NOMO-1 treated with dmso at 0.1 percent for 144 hours (cell line): ENCODE measurements around the gene CSN2.
"Not testable (repeated sequence)": the region's sequence is repeated elsewhere in the genome, so short reads cannot be mapped to it uniquely, and the experiment has no call there.

Experiments
- DNase-seq: peaks from one replicate; lab custom pipeline; 2025; ENCODE audit not compliant: unreplicated experiment; lab: John Stamatoyannopoulos, UW

Gene CSN2

DNA sequence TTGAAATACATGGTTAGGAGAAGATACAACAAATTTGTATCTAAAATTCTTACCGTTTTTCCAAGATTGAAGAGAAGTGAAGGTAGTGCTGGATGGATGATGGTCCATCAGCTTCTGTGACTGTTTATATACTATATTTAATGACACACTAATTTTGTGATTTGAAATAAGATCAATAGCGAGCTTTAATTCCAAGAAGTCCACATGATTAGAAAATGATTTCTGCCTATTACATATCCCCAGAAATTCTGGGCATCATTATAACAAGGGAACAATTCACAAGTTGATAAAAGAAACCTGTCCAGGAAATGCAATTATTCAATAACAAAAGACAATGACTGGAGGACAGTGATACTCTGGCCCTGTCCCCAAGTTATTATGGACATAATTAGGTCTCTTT lies at the start of gene CSN2:
TSS of gene CSN2 (minus strand) at position 101 of the 400 bp plus-strand sequence. CDS start 4,733 bp downstream, outside the sequence.
- DNase-seq = no peak

DNA sequence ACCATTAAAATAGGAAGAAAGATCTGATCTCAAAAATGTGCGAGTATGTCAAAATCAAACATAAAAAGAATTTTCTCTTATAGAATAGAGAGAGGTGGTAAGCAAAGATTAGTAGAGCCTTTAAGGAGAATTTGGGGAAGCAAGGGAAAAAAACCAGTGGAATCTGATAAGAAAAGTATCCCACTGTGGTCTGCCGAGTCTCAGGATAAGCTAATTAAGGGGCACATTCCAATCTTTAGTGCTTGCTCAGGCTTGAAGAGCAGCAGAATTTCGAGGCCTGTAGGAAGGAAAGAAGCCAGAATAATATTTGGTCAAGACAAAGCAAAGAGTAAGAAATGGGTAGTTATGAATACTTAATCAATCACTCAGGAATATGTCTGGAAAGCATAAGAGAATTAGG lies 43.2 kb upstream of the CSN2 start:
- no peak for DNase-seq

GRCh38 chr4:70002507-70002906 lies 37.0 kb upstream of the CSN2 start:
- no peak for DNase-seq

GRCh38 chr4:70000711-70001110 lies 35.2 kb upstream of the CSN2 start:
- DNase-seq = no peak

- no peak for DNase-seq
These were observed 33.9 kb upstream of the CSN2 start for GRCh38 chr4:69999420-69999819.

DNA sequence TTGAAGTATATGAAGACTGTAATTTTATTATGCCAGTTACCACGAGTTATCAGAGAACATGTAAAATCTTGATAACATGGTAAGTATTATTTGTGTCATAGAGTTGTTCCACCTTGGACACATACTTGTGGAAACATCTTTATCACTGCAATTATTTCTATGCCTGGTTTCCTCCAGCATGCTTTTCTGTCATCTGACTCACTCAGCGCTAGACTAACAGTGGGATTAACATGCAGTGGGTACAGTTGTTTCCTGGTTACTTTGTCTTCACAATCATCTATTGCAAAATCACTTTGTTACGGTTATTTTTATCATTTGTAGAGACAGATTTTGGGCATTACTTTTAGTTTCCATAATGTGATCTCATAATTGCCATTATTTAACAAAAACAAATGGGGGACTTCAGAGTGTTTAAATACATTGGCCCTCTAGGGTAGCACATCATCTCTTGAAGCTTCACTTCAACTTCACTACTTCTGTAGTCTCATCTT lies 30.0 kb upstream of the CSN2 start, which contains the start of gene STATH:
TSS of gene STATH (plus strand) at position 441 of the 491 bp plus-strand sequence. CDS start 2,472 bp downstream, outside the sequence.
- DNase-seq = no peak

DNA sequence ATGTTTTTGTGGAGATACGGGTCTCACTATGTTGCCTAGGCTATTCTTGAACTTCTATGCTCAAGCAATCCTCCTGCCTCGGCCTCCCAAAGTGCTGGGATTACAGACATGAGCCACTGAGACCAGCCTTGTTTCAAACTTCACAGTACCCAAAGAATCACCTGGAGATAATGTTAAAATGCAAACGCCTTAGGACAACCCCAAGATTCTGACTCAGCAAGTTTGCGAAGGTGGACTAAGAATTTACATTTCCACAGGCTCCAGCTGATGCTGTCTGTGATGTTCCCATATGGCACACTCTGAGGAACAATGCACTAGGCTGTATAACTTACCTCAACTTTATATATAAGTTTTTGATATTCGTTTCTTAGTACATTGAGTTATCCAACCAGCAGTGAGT lies 29.3 kb upstream of the CSN2 start:
- no peak for DNase-seq

DNA sequence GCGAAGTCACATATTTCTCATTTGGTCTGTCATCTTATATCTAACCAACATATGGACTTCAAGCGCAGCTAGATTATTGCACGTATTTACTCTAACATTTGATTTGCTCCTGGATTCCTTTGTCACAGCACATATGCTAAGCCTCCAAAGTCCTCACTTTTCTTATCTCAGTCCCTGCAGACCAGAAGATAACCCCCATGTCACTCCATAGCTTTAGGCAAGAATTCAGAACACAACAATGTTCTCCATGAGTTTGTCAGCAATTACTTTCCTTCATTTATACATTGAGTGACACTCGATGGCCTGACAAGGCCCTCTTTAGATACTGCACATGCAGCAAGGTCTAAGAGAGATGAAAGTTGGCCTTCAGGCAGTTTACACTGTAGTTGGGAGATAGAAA lies 25.5 kb upstream of the CSN2 start:
- DNase-seq = no peak

DNA sequence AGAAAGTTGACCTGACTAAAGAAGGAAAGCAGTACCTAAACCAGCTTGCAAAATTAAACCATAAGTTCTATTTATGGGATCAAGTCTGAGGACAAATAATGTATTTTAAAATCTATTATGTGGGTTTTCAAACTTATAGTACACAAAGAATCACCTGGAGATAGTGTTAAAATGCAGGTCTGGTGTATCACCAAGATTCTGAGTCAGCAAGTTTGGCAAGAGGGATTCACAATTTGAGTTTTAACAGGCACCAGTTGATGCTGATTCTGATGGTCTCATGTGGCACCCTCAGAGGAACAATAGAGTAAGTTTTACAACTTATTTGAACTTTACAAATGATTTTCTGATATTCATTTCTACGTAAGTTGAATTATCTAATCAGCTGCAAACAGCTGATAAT lies 21.1 kb upstream of the CSN2 start:
- no peak for DNase-seq

DNA sequence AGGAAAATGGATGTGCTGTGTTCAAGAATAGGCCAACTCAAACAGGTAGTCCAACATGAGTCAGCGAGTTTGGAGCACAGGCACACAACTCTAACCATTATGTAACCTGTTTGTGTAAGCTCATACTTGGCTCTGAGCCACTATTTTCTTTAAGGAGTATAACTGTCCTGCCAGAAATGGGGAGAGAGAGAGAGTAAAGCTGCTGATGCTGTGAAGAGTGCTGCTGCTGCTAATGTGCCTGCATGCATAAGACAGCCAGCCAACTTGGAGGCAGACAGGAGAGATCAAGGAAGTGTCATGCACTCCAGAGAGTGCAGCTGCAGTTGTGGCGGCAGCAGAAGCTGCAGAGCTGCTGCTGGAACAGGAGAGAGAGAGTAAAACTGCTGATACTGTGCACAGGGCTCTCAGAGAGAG lies 18.5 kb upstream of the CSN2 start:
- no peak for DNase-seq

DNA sequence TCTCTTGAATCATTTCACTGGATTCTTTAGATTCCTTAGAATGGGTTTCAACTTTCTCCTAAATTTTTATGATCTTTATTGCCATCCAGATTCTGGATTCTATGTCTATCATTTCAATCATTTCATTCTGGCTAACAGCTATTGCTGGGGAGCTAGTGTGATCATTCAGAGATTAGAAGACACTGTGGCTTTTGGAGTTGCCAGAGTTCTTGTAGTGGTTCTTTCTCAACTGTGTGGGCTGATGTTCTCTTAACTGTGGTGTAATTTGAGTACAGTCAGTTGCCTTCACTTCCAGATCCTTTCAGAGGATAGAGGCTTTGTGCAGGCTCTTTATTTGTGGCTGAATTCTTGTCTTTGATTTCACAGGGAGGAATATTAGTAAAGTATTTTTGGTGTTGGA lies 12.1 kb upstream of the CSN2 start:
- DNase-seq = no peak

GRCh38 chr4:69974631-69975030 lies 9.1 kb upstream of the CSN2 start:
- no peak for DNase-seq

GRCh38 chr4:69970071-69970470 lies 4.5 kb upstream of the CSN2 start:
- DNase-seq = no peak

- DNase-seq = no peak
These were observed 8.3 kb downstream of the CSN2 start for GRCh38 chr4:69957209-69957608.

GRCh38 chr4:69951602-69952001 lies 13.9 kb downstream of the CSN2 start:
- DNase-seq = no peak

- DNase-seq = no peak
These were observed 29.0 kb downstream of the CSN2 start for GRCh38 chr4:69936566-69936965.

- no peak for DNase-seq
These were observed 31.4 kb downstream of the CSN2 start for GRCh38 chr4:69934150-69934549.

DNA sequence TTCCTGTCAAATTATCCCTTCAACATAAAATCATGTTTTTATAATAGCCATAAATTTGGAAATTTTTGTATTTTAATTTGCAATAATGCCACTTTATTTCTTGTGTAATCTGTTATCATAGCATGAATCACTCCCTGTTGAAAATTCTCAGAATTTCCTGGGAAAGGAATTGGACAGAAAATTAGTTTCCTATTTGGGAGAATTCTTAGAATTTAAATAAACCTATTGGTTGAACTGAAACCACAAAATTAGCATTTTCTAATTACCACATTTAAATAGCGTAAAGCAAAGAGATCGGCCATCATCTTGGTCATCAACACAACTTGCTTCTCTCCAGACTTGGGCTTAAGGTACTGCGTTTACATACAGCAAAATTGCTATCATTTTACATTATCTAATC lies 34.8 kb downstream of the CSN2 start, which contains the start of gene CSN1S1:
TSS of gene CSN1S1 (plus strand) at position 301 of the 400 bp plus-strand sequence. CDS start 1,488 bp downstream, outside the sequence.
- DNase-seq = no peak

DNA sequence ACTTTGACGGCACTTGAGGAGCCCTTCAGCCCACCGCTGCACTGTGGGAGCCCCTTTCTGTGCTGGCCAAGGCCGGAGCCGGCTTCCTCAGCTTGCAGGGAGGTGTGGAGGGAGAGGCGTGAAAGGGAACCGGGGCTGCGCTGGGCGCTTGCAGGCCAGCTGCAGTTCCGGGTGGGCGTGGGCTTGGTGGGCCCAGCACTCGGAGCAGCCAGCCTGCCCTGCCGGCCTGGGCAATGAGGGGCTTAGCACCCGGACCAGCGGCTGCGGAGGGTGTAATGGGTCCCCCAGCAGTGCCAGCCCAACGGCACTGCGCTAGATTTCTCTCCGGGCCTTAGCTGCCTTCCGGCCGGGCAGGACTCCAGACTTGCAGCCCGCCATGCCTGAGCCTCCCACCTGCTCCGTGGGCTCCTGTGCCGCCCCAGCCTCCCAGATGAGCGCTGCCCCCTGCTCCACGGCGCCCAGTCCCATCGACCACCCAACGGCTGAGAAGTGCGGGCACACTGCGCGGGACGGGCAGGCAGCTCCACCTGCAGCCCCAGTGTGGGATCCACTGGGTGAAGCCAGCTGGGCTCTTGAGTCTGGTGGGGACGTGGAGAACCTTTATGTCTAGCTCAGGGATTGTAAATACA lies 41.6 kb downstream of the CSN2 start:
- DNase-seq = not testable (repeated sequence)

- no peak for DNase-seq
These were observed 44.7 kb downstream of the CSN2 start for GRCh38 chr4:69920874-69921273.

DNA sequence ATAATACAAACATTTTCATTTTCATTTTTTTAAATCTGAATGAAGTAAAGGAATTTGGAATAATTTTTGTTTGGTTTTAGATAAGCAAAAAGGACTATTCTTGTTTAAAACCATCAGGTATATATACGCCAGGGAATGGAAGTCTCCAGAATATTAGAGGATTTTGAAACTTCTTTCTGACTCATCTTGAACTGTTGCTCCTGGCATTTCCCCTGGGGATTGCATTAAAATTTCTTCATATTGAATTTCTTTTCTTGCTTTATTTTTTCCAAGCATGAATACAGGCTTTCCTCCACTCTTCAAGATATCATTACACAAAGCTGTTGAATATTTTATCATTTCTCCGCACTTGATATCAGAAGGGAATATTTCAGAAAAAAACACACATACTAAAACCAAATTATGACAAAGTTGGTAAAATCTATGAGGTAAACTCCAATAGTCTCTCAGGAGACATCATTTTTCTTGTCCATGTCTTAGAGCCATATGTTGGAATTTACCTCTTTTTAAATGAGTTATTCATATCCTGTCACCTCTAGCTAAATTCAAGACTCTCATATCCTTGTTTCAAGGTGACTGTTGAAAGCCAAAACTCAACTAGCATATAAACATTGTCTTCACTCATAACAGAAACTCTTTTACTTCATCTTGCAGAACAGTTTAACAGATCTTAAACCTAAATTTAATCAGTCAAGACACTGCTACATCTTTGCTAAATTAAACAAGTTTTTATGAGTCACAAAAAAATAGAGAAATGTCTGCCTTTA lies 55.3 kb downstream of the CSN2 start:
- no peak for DNase-seq

DNA sequence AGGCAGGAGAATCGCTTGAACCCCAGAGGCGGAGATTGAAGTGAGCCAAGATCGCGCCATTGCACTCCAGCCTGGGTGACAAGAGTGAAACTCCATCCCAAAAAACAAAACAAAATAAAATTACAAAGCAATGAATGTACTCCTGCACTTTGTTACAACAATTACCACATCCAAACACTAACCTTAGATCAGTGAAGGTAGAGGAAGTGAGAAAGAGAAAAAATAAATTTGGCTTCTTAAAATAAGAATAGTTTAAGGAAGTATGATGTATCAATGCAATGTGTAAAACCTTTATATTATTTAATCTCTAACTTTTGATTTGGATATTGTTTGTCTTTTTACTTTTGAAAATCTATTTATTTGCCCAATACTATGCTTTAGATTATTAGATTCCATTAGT lies 56.3 kb downstream of the CSN2 start:
- no peak for DNase-seq
